DOHH2 (cell line): ENCODE data around the gene MFF.

Experiments
- CTCF ChIP-seq: fragments of 200-600 bp; sonication (generic); IDR thresholded peaks from one replicate; pipeline ENCODE4 v1.5.1; 2014; ENCODE audit warnings: antibody characterized with exemption, mild to moderate bottlenecking, low read depth, low read length; ENCODE audit not compliant: poor library complexity, severe bottlenecking
- EZH2phosphoT487 ChIP-seq: fragments of 200-600 bp; sonication (generic); IDR thresholded peaks from 2 replicates; pipeline ENCODE4 v1.6.1; 2017; ENCODE audit warnings: borderline replicate concordance, mild to moderate bottlenecking, antibody characterized with exemption, low read length, moderate library complexity, mixed read lengths

- no peak for TF ChIP-seq CTCF
- TF ChIP-seq EZH2phosphoT487 = no peak
Measured at GRCh38 chr2:227324642-227324994, 433 bp upstream of the MFF start.
